ENCODE measurements around the gene STIP1. TPM values are rescaled to one million over a fixed set of nuclear protein-coding genes. Genes with fewer than 3 reads are reported as not detected.

Gene STIP1
- total and polyA plus RNA-seq, 2 of the 8 experiments (the other 6 are each of a cell fraction or from before 2014, with no cell fraction given): 140 to 329 TPM

DNA sequence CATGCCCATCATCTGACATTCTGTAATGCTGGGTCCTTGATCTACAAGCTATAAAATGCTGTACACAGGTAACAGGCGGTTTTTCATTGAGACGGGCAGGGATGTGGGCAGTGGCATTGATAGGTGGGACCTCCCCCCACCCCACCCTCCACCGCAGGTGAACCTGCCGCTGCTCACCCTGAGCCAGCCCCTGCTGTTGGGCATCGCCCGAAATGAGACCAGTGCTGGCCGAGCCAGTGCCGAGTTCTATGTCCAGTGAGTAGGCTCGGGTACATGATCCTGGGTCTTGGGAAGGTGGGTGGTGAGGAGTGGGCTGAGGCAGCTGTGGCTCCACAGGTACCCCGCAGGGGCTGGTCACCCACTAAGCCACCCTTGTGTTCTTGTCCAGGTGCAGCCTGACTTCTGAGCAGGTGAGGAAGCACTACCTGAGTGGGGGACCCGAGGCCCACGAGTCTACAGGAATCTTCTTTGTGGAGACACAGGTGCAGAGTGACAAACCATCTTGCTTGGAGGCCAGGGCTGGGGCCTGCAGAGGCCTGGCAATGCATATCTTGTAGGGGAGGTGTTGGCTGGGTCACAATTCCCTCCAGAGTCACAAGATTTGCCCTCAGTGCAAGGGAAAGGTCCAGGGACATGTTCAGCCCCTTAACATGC lies 43.2 kb downstream of the STIP1 start:
- Histone ChIP-seq H4K5ac (ENCODE audit: insufficient read length, low read depth, low read length) (no peak overlapping the region), H3K9ac (replicated peaks in 1 of 4; ENCODE audit: extremely low read depth in 1 of 4, low read depth in 3 of 4, low read length in 3 of 4) (no peak overlapping the region), H3K23me2 (ENCODE audit: low read depth, low read length) (peaks cover 21% of the 10 kb centered on the region), H2BK12ac (ENCODE audit: low read depth, low read length) (0 out of 2 replicates have a peak overlapping the region, but pooled peaks have one; percentile 9), H3K23ac (ENCODE audit: insufficient read length) (no peak overlapping the region), H3K56ac (replicated peaks; ENCODE audit: insufficient read length, low read depth, low read length) (no peak overlapping the region), H4K91ac (replicated peaks; ENCODE audit: insufficient read length, low read length) (no peak overlapping the region), H3K4ac (replicated peaks; ENCODE audit: insufficient read length, low read depth, low read length) (no peak overlapping the region), H2AFZ (ENCODE audit: low read length) (no peak overlapping the region), H2BK20ac (ENCODE audit: low read length) (no peak overlapping the region), H3K79me2 (ENCODE audit: control insufficient read depth in 1 of 2, insufficient read depth in 2 of 2, low read length in 2 of 2) (no peaks in the 10 kb centered on the region), H3K79me1 (ENCODE audit: low read depth, low read length) (no peaks in the 10 kb centered on the region; the same call in 1 of the 2 replicates), H2AK5ac (ENCODE audit: low read depth, low read length) (no peak overlapping the region), H4K8ac (ENCODE audit: extremely low read depth, insufficient read depth, low read length) (0 out of 2 replicates have a peak overlapping the region, but pooled peaks have one; percentile 62), H4K20me1 (replicated peaks in 1 of 2; ENCODE audit: control insufficient read depth in 1 of 2, insufficient read depth in 2 of 2, low read length in 2 of 2) (peaks cover 0 to 5% of the 10 kb centered on the region in 2 experiments), H2BK120ac (replicated peaks; ENCODE audit: low read depth, low read length) (no peak overlapping the region), H2BK15ac (ENCODE audit: low read length) (no peak overlapping the region), H3K18ac (ENCODE audit: extremely low read depth, low read length) (no peak overlapping the region), H3K36me3 (ENCODE audit: control insufficient read depth in 2 of 4, insufficient read depth in 4 of 4, low read length in 3 of 4) (peaks cover 0 to 2% (median 0%) of the 10 kb centered on the region in 4 experiments; a peak in 1 of 8 replicates), H3K27me3 (replicated peaks in 1 of 4; ENCODE audit: control insufficient read depth in 3 of 4, extremely low read depth in 1 of 4, insufficient read depth in 3 of 4, low read length in 3 of 4) (peaks cover 0 to 9% (median 6%) of the 10 kb centered on the region in 4 experiments; a peak in 4 of 7 replicates), H3K4me2 (ENCODE audit: insufficient read depth in 1 of 2, low read depth in 2 of 2, low read length in 2 of 2) (peak overlapping the region; percentile 87 to 97; a peak in 3 of 4 replicates), H3K27ac (ENCODE audit: low read depth, low read length) (no peak overlapping the region), H2BK5ac (ENCODE audit: low read depth, low read length) (no peak overlapping the region), H3K4me3 (ENCODE audit: extremely low read depth in 1 of 4, insufficient read depth in 2 of 4, low read depth in 3 of 4, low read length in 4 of 4) (peak overlapping the region in 1 of 4 experiments; percentile 75; a peak in 1 of 8 replicates), H3K14ac (ENCODE audit: insufficient read length) (no peak overlapping the region), H3K9me3 (ENCODE audit: insufficient read depth in 2 of 2, low read depth in 1 of 2, low read length in 1 of 2) (no peaks in the 10 kb centered on the region), H3K4me1 (replicated peaks in 1 of 4; ENCODE audit: control insufficient read depth in 3 of 4, insufficient read depth in 4 of 4, low read length in 3 of 4) (peaks cover 0 to 37% (median 18%) of the 10 kb centered on the region in 4 experiments; a peak in 6 of 7 replicates)
- FAIRE-seq (no peak), DNase-seq (ENCODE audit: low read depth in 1 of 2, low spot score in 2 of 2) (no peak)
- ChIA-PET POLR2A (ENCODE audit: partially characterized antibody) (interaction anchor here (0.9 to 11.9 kb wide), 3 partner anchors 18 to 38 kb away, joined by 3 to 190 read pairs (median 3); partner anchors contain the start of genes FERMT3, FKBP2, PLCB3 and PPP1R14B), CTCF (ENCODE audit: partially characterized antibody) (interaction anchor here (0.7 to 8.6 kb wide), 4 partner anchors 23 to 40 kb away, joined by 3 to 51 read pairs (median 5); partner anchors contain the start of gene FERMT3)
- WGBS, 2 experiments (ENCODE audit: extremely low coverage in 1 of 2, insufficient coverage in 1 of 2, insufficient read length in 1 of 2, insufficient replicate concordance in 2 of 2, low coverage in 1 of 2, low lambda C conversion rate in 2 of 2, missing lambda C conversion rate in 1 of 2): 89% methylated on average over 12 of the region's 12 CpGs; no CpG with 5 or more reads in 1 of the 2 experiments
- TF ChIP-seq CTBP2 (IDR thresholded peaks at IDR 0.05; ENCODE audit: borderline replicate concordance, insufficient read depth, insufficient read length, low read length): no peak
- no peak for TF ChIP-seq JUN (IDR thresholded peaks at IDR 0.05; ENCODE audit: low read depth, low read length)
- no peak for TF ChIP-seq SRF (IDR thresholded peaks at IDR 0.05; ENCODE audit: low read depth, low read length)
- no peak for TF ChIP-seq EP300 (IDR thresholded peaks at IDR 0.05; ENCODE audit: borderline replicate concordance in 1 of 2, low read depth in 2 of 2, low read length in 2 of 2)
- TF ChIP-seq FOSL1 (IDR thresholded peaks at IDR 0.05; ENCODE audit: insufficient read depth, low read depth, low read length): no peak
- no peak for TF ChIP-seq SP4 (IDR thresholded peaks at IDR 0.05; ENCODE audit: low read length)

Measured in H1 (cell line).